GM21423 (cell line): ENCODE results near the gene CGB3.
A peak's percentile ranks its signal among the peaks of the same experiment; 100 is the strongest.

Experiments
- ATAC-seq: cut with Tn5 transposase; IDR thresholded peaks from one replicate; pipeline ENCODE4 v1.9.1; 2021; ENCODE audit warnings: mild to moderate bottlenecking, moderate library complexity; ENCODE audit not compliant: unreplicated experiment

Gene CGB3

GRCh38 chr19:49017041-49017665, 7.0 kb downstream of the CGB3 start, which contains the start of gene LHB:
Gene LHB (minus strand): TSS chr19:49017091. CDS start chr19:49017081, 10 bp downstream.
- no peak for ATAC-seq

DNA sequence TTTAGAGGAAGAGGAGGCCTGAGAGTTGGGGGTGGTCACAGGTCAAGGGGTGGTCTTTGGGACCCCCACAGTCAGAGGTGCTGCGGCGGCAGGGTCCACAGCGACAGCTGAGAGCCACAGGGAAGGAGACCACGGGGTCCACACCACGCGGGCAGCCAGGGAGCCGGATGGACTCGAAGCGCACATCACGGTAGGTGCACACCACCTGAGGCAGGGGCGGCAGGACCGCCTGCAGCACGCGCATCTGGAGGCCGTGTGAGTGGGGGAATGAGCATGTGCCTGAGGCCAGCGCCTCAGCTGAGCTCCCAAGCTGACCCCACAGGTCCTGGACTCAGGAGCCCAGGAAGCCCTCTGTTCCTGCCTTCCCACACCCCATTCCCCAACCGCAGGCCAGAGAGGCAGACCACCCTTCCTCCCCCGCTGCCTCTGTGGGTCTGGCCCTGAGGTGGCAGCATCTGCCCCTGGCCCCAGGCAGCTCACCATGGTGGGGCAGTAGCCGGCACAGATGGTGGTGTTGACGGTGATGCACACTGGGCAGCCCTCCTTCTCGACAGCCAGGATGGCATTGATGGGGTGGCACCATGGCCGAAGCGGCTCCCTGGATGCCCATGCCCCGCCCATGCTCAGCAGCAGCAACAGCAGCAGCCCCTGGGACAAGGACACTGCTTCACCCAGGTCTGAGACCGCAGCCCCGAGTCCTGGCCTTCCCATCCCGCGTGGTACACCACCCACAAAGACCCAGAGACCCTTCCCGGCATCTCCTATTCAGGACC, 7.9 kb downstream of the CGB3 start:
- no peak for ATAC-seq

DNA sequence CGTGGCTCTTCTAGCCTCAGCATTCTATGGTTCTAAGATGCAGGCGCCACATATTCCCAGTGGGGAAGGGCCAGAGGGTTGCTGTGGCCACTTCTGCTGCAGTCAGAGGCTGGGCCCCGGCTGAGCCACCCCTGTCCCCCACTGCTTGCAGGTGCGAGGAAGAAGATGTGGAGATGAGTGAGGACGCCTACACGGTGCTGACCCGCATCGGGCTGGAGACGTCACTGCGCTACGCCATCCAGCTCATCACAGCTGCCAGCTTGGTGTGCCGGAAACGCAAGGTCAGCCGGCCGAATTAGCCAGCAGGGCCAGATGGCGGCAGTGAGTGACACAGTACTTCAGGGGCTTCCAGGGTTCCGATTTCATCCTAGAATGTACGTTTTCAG, 9.3 kb downstream of the CGB3 start:
- ATAC-seq = no peak

GRCh38 chr19:49014123-49014869, 9.8 kb downstream of the CGB3 start:
- no peak for ATAC-seq

DNA sequence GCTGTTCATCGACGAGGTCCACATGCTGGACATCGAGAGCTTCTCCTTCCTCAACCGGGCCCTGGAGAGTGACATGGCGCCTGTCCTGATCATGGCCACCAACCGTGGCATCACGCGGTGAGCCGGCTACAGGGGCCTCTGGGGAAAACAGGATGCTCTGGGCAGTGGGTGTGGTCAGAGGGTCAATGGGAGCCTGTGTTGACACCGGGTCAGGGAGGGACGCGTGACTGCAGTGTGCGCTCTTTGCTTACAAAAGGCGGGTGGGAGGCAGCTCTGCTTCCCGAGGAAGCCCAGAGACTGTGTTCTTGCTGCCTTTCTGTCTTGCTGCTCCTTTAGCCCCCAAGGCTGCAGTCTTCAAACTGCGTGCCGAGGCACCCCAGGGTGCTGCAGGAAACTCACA, 12.9 kb downstream of the CGB3 start:
- ATAC-seq = no peak

DNA sequence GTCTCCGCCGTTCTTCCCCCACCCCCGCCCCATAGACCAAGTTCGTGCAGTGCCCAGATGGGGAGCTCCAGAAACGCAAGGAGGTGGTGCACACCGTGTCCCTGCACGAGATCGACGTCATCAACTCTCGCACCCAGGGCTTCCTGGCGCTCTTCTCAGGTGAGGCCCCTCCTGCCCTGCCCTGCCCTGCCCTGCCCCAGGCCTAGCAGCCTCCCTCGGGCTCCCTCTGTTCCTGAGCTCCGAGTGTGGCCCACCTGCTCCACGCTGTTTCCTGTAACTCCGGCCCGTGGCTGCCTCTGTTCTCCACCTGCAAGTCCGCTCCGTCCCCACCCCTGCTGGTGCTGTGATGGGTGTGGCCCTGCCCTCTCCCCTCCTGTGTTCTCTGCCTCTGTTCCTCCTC, 13.7 kb downstream of the CGB3 start:
- ATAC-seq = no peak

DNA sequence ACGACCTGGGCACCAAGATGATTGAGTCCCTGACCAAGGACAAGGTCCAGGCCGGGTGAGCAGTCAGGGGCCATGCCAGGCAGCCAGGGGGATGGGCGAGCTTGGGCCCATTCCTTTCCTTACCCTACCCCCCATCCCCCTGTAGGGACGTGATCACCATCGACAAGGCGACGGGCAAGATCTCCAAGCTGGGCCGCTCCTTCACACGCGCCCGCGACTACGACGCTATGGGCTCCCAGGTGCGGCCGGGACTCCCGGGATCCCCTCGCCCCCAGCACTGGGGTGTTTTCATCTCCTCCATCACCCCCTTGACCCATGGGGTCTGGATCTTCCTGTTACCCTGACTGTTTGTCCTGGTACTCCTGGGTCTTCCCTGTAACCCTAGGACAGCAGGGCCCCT, 14.3 kb downstream of the CGB3 start:
- no peak for ATAC-seq

DNA sequence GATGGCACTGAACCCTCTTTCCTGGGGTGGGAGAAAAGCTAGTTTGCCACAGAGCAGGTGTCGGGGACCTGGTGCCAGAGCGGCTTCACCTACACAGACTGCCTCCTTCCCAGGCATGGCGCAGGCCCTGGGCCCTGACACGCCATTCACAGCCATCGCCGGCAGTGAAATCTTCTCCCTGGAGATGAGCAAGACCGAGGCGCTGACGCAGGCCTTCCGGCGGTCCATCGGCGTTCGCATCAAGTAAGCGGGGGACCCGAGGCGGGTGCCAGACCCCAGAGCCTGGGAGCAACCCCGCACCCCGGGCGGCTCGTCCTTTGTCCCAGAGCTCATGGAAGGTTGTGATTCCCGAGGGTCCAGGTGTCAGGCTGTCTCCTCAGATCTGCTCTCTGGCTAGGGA, 17.2 kb downstream of the CGB3 start:
- ATAC-seq = no peak

DNA sequence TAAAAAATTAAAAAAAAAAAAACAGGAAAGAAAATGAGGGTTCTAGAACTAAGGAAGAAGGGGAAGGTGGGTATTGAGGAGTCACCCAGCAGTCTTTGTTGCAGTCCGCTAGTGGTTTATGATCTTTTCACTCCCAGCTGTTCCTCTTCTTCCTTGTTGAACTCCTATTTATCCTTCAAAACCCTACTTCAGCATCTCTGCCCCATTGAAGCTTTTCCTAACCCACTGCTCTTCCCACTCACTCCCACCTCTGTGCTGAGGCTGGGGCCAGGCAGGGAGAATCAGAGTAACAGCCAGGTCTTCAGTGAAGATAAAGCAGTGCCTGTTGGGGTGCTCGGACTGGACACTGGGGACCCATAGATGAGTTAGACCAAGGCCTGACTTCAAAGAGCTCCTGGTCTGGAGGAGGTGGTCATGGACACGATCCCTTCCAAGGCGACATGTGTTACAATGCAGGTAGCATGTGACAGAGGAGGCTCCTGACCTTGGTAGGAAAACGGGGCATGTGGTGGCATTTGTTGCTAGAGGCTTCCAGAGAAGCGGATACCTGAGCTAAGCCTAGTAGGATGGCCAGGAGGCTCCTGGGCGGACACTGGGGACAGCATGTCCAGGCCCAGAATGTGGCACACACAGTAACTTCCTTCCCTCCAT, 19.0 kb downstream of the CGB3 start:
- ATAC-seq = no peak

GRCh38 chr19:49004133-49004532, 20.0 kb downstream of the CGB3 start:
- no peak for ATAC-seq

DNA sequence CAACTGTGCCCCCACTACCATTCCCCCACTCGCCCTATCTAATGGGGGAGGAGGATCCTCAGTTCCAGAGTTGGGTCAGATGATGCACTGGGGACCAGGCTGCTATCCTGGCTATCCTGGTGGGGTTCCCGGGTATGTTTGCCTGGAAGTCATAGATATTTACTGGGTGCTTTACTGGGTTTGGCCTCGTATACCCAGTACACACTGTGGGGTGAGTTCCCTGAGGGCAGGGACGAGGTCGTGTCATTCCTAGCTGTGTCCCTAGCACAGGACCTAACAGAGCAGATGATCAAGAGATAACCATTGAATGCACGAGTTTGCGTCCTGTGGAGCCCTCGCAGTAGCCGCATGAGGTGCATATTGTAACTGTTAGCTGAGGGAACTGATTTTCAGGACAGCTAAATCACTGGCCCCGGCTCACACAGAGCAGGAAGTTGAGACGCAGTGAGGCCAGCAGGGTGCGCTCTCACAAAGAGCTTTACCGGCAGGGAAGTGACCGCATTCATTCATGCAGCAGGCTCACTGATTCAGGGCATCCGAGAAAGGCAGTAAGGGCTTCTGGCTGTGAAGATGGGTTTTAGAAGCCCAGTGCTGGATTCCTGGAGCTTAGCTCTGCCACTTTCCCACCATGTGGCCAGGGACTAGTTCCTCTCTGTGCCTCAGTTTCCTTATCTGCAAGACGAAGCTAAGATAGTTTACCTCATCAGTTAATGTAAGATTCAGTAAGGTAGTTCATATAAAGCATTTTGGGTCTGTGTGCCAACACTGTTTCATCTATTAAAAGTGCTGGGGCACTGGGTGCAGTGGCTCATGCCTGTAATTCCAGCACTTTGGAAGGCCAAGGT, 24.4 kb downstream of the CGB3 start:
- ATAC-seq = no peak

GRCh38 chr19:48997972-48998371, 26.2 kb downstream of the CGB3 start:
- no peak for ATAC-seq

- no peak for ATAC-seq
Observed at GRCh38 chr19:48994035-48994386, 30.1 kb downstream of the CGB3 start.

DNA sequence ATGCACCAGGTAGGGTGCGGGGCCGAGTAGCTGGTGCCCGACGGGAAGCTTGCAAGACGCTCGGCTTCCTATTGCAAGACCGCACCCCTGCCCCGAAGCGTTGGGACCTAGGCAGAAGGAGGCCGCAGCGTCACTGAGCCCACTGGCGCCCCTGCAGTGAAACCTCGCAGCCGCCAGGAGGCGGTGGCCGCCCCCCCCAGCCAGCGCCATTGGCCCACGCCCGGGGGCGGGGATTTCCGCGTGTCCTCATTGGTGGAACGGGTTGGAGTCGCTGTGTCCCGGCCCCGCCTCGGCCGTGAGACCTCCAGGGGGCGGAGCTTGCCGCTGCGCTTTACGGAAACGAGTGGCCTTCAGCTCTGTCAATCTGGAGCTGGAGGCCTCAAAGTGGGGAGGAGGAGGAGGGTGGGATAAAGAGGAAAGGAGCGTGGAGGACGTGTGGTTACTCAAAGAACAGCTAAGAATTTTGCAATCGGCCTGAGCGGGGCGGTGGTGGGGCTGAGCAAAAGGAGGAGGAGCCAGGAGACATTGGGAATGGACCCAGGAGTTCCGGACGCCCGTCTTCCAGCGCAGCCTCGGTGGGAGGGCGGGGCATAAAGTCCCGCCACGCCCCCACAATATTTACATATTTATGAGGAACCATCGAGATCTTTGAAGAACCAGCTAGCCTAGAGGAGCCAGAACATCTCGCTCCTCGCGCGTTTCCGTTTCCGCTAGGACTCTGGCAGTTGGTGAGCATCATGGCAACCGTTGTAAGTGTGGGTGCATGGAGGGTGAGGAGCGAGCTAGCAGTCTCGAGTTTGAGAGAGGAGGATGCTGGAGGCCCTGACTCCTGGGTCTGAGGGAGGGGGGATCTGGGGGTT, 30.7 kb downstream of the CGB3 start, which contains the start of the genes GYS1 and RUVBL2:
Gene GYS1 (minus strand): TSS at position 135 of the 860 bp plus-strand sequence. CDS start 197 bp downstream, outside the sequence.
Gene RUVBL2 (plus strand): TSS at position 713 of the 860 bp plus-strand sequence. CDS start 25 bp downstream, at position 738.
- peak; percentile 88 for ATAC-seq

- ATAC-seq = no peak
Observed at GRCh38 chr19:48992581-48993174, 31.5 kb downstream of the CGB3 start.

- no peak for ATAC-seq
Observed at GRCh38 chr19:48991873-48992580, 32.1 kb downstream of the CGB3 start.

GRCh38 chr19:48991011-48991609, 33.0 kb downstream of the CGB3 start:
- no peak for ATAC-seq

DNA sequence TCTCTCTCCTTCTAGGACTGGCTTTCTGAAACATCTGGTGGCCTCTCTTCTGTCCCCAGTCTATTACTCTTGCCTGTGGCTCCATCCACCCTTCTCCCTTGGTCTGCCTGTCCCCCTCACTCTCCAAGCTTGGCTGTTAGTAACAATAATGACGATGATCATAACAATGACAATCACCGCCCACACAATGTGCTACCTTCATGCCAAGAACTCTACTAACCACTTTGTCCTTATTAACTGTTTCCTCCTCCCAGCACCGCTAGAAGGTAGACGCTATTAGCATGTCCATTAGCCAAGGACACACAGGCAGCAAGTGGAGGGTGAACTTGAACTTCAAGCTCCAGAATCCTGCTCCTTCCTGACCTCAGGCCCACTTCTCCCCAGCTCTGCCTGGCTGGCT, 33.7 kb downstream of the CGB3 start:
- ATAC-seq = no peak
